K562 (cell line): ENCODE data around the gene SOX12. TPM values are rescaled to one million over a fixed set of nuclear protein-coding genes. Genes with fewer than 3 reads are reported as not detected.

ENCODE experiments used
- CREB1 ChIP-seq, 2 experiments: sonication (generic) in 1 of 2; formaldehyde crosslinking in 1 of 2; IDR thresholded peaks; 2 replicates each; pipeline versions ENCODE4 v1.6.1 to v1.8.0; 2012 to 2022; ENCODE audit warnings: inconsistent platforms in 1 of 2, mild to moderate bottlenecking in 1 of 2, missing genetic modification reagents in 1 of 2, moderate library complexity in 1 of 2
- ESRRA ChIP-seq: fragments of 450-650 bp; IDR thresholded peaks from 2 replicates; pipeline ENCODE4 v1.6.1; 2014; ENCODE audit warnings: low read depth, mild to moderate bottlenecking, moderate library complexity, borderline replicate concordance
- HLTF ChIP-seq: fragments of 450-650 bp; IDR thresholded peaks from 2 replicates; pipeline ENCODE4 v1.6.1; 2016
- KAT2B ChIP-seq: IDR thresholded peaks from one replicate; pipeline ENCODE4 v1.6.1; 2012; ENCODE audit warnings: low read depth, mild to moderate bottlenecking, control low read depth, inconsistent platforms, low read length, moderate library complexity
- LEF1 ChIP-seq: fragments of 450-650 bp; IDR thresholded peaks from 2 replicates; pipeline ENCODE4 v1.6.1; 2016; ENCODE audit warnings: mild to moderate bottlenecking
- MCM5 ChIP-seq: fragments of 450-650 bp; IDR thresholded peaks from 2 replicates; pipeline ENCODE4 v1.6.1; 2016; ENCODE audit warnings: low read depth
- NCOA6 ChIP-seq: fragments of 450-650 bp; IDR thresholded peaks from 2 replicates; pipeline ENCODE4 v1.6.1; 2017; ENCODE audit warnings: mild to moderate bottlenecking
- POLR2A ChIP-seq: fragments of 450-650 bp; conservative IDR thresholded peaks from 2 replicates; pipeline ENCODE4 v1.6.1; 2016
- POLR3A ChIP-seq: IDR thresholded peaks from 2 replicates; pipeline ENCODE4 v1.6.1; 2011; ENCODE audit warnings: borderline replicate concordance, mild to moderate bottlenecking, moderate library complexity; ENCODE audit not compliant: insufficient read length, insufficient read depth; ENCODE audit errors: extremely low read depth
- PPARD ChIP-seq: fragments of 250-450 bp; sonication (Bioruptor Pico); IDR thresholded peaks from 2 replicates; pipeline ENCODE4 v1.8.0; 2022; ENCODE audit warnings: inconsistent platforms, mild to moderate bottlenecking, moderate library complexity
- STAG1 ChIP-seq: sonication (generic); formaldehyde crosslinking; IDR thresholded peaks from 2 replicates; pipeline ENCODE4 v1.5.0; 2020; ENCODE audit warnings: missing genetic modification reagents, borderline replicate concordance
- STAT5A ChIP-seq: IDR thresholded peaks from 2 replicates; pipeline ENCODE4 v1.6.1; 2012; ENCODE audit warnings: low read length, inconsistent platforms, borderline replicate concordance
- ZNF121 ChIP-seq: sonication (generic); formaldehyde crosslinking; conservative IDR thresholded peaks from 2 replicates; pipeline ENCODE4 v1.8.0; 2022; ENCODE audit warnings: missing genetic modification reagents
- ZNF24 ChIP-seq: fragments of 450-650 bp; IDR thresholded peaks from 2 replicates; pipeline ENCODE4 v1.6.1; 2016
- ZNF778 ChIP-seq: fragments of 450-650 bp; formaldehyde crosslinking; IDR thresholded peaks from 2 replicates; pipeline ENCODE4 v1.4.0; 2020; ENCODE audit warnings: mild to moderate bottlenecking, moderate library complexity
- ZSCAN29 ChIP-seq: fragments of 450-650 bp; IDR thresholded peaks from 2 replicates; pipeline ENCODE4 v1.6.1; 2017
- polyA plus RNA-seq, 8 experiments: library from polyadenylated mRNA; depleted of rRNA in 4 of 8; stranded (reverse) in 5 of 8; unstranded in 3 of 8; fragments of >200 nt; fragmentation: Nextera tagmentation in 2 of 8; fragmentation: Illumina TruSeq in 1 of 8; extraction: Ambion mirVana in 2 of 8; extraction: Trizol in 1 of 8; gene quantifications; 2 replicates each; pipeline versions ENCODE4 v1.2.1 to v1.2.3, GENCODE V29; 2011 to 2014; ENCODE audit warnings: inconsistent platforms in 1 of 8, missing spikeins in 1 of 8
- total RNA-seq, 7 experiments: library from RNA; depleted of rRNA in 6 of 7; stranded (reverse); fragments of >200 nt in 6 of 7; fragmentation: Illumina TruSeq in 2 of 7; extraction: Trizol in 2 of 7; gene quantifications; 2 replicates each; pipeline versions ENCODE4 v1.2.1 to v1.2.3, GENCODE V29; 2011 to 2021; ENCODE audit warnings: low replicate concordance in 1 of 7
- TF ChIP-seq, protein P1 (sequence below): fragments of 250-450 bp; sonication (Bioruptor Pico); IDR thresholded peaks from 2 replicates; pipeline ENCODE4 v1.8.0; 2022; ENCODE audit warnings: inconsistent platforms, mild to moderate bottlenecking, moderate library complexity, borderline replicate concordance
- TF ChIP-seq, protein P2 (sequence below): sonication (generic); formaldehyde crosslinking; IDR thresholded peaks from 2 replicates; pipeline ENCODE4 v1.9.0; 2022; ENCODE audit warnings: mild to moderate bottlenecking, missing genetic modification reagents
- TF ChIP-seq, protein P3 (sequence below): fragments of 200-800 bp; sonication (Bioruptor generic); IDR thresholded peaks from 2 replicates; pipeline ENCODE4 v1.6.1; 2017; ENCODE audit warnings: missing genetic modification characterization, missing compliant biosample characterization
- TF ChIP-seq, protein P4 (sequence below): sonication (generic); formaldehyde crosslinking; IDR thresholded peaks from 2 replicates; pipeline ENCODE4 v1.8.0; 2022; ENCODE audit warnings: missing genetic modification reagents, mild to moderate bottlenecking, borderline replicate concordance
- TF ChIP-seq, protein P5 (sequence below): fragments of 450-650 bp; IDR thresholded peaks from 2 replicates; pipeline ENCODE4 v1.6.1; 2016; ENCODE audit warnings: borderline replicate concordance

SOX12 gene
- total and polyA plus RNA-seq, 9 of the 15 experiments (the other 6 are each of a cell fraction or from before 2014, with no cell fraction given): 0.42 to 26.3 (median 2.6) TPM

DNA sequence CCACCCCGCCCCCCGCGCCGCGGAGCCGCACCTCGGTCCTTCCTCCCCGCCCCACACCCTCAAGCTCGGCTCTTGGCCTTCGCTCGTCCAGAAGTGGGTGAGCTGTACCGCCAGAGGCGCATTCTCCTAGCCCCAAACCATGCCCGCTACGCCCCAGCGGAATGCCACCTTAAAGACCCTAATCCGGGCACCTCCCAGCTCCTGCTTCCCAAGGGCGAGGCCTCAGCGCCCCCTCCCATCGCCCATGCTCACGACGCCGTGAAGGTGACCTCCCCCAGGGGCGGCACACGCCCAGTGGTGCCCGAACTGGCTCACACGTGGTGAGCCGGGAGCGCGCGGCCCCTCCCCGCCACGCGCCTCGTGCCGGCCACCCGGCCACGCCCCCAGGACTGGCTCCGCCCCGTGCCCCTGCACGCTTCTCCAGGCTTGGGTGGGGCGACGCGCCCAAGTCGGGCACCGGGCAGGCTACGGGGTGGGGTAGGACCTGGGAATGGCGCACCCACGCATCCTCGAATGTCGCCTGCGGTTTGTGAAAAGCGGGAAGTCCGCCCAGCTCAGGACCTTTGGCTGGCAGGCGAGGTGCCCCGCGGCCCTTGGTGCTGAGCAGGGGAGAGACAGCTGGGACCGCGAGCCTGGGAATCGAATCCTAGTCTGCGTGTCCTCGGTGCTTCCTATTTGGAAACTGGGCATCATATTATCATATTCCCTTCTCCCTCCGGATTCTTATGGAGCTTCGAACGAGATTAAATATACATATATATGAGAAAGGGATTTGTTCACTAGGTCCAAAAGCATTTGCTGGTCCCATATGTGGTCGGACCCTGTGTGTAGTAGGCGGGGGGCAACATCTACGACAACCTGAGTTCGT lies 941 bp upstream of the SOX12 start (continued):
- TF ChIP-seq POLR3A: no peak
- TF ChIP-seq MCM5: no peak
- peak; percentile 15; the same call in 1 of the 2 replicates for TF ChIP-seq LEF1
- TF ChIP-seq, protein P1, sequence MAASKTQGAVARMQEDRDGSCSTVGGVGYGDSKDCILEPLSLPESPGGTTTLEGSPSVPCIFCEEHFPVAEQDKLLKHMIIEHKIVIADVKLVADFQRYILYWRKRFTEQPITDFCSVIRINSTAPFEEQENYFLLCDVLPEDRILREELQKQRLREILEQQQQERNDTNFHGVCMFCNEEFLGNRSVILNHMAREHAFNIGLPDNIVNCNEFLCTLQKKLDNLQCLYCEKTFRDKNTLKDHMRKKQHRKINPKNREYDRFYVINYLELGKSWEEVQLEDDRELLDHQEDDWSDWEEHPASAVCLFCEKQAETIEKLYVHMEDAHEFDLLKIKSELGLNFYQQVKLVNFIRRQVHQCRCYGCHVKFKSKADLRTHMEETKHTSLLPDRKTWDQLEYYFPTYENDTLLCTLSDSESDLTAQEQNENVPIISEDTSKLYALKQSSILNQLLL (CRISPR knock-in tag): no peak
- peak; percentile 87 for TF ChIP-seq ESRRA
- peak; percentile 65 for TF ChIP-seq POLR2A
- no peak for TF ChIP-seq ZNF778 (CRISPR knock-in tag)
- TF ChIP-seq, protein P2, sequence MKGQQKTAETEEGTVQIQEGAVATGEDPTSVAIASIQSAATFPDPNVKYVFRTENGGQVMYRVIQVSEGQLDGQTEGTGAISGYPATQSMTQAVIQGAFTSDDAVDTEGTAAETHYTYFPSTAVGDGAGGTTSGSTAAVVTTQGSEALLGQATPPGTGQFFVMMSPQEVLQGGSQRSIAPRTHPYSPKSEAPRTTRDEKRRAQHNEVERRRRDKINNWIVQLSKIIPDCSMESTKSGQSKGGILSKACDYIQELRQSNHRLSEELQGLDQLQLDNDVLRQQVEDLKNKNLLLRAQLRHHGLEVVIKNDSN (CRISPR knock-in tag): peak; percentile 87
- TF ChIP-seq STAG1 (CRISPR knock-in tag): peak; percentile 15; the same call in 1 of the 2 replicates
- TF ChIP-seq, protein P3, sequence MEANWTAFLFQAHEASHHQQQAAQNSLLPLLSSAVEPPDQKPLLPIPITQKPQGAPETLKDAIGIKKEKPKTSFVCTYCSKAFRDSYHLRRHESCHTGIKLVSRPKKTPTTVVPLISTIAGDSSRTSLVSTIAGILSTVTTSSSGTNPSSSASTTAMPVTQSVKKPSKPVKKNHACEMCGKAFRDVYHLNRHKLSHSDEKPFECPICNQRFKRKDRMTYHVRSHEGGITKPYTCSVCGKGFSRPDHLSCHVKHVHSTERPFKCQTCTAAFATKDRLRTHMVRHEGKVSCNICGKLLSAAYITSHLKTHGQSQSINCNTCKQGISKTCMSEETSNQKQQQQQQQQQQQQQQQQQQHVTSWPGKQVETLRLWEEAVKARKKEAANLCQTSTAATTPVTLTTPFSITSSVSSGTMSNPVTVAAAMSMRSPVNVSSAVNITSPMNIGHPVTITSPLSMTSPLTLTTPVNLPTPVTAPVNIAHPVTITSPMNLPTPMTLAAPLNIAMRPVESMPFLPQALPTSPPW (CRISPR knock-in tag): peak; percentile 69
- TF ChIP-seq CREB1 (IDR thresholded peaks at IDR 0.05): peak; percentile 33; the same call in 1 of the 2 replicates
- TF ChIP-seq CREB1 (CRISPR knock-in tag; IDR thresholded peaks at IDR 0.05): peak; percentile 73
- TF ChIP-seq, protein P4, sequence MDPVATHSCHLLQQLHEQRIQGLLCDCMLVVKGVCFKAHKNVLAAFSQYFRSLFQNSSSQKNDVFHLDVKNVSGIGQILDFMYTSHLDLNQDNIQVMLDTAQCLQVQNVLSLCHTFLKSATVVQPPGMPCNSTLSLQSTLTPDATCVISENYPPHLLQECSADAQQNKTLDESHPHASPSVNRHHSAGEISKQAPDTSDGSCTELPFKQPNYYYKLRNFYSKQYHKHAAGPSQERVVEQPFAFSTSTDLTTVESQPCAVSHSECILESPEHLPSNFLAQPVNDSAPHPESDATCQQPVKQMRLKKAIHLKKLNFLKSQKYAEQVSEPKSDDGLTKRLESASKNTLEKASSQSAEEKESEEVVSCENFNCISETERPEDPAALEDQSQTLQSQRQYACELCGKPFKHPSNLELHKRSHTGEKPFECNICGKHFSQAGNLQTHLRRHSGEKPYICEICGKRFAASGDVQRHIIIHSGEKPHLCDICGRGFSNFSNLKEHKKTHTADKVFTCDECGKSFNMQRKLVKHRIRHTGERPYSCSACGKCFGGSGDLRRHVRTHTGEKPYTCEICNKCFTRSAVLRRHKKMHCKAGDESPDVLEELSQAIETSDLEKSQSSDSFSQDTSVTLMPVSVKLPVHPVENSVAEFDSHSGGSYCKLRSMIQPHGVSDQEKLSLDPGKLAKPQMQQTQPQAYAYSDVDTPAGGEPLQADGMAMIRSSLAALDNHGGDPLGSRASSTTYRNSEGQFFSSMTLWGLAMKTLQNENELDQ (CRISPR knock-in tag): 0 out of 2 replicates have a peak, but pooled peaks have one; percentile 22
- no peak for TF ChIP-seq ZNF121 (CRISPR knock-in tag)
- TF ChIP-seq, protein P5, sequence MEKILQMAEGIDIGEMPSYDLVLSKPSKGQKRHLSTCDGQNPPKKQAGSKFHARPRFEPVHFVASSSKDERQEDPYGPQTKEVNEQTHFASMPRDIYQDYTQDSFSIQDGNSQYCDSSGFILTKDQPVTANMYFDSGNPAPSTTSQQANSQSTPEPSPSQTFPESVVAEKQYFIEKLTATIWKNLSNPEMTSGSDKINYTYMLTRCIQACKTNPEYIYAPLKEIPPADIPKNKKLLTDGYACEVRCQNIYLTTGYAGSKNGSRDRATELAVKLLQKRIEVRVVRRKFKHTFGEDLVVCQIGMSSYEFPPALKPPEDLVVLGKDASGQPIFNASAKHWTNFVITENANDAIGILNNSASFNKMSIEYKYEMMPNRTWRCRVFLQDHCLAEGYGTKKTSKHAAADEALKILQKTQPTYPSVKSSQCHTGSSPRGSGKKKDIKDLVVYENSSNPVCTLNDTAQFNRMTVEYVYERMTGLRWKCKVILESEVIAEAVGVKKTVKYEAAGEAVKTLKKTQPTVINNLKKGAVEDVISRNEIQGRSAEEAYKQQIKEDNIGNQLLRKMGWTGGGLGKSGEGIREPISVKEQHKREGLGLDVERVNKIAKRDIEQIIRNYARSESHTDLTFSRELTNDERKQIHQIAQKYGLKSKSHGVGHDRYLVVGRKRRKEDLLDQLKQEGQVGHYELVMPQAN: peak; percentile 96
- TF ChIP-seq ZNF24: no peak
- TF ChIP-seq HLTF: no peak
- no peak for TF ChIP-seq STAT5A
- no peak for TF ChIP-seq KAT2B
- no peak for TF ChIP-seq NCOA6
- peak; percentile 25; the same call in 1 of the 2 replicates for TF ChIP-seq ZSCAN29
- TF ChIP-seq PPARD: no peak
